Kidney glomerular epithelial cell (primary cell): ENCODE data around the gene DDB1.

Experiments used
- DNase-seq: peaks from one replicate; lab custom pipeline; 2025; lab: John Stamatoyannopoulos, UW

DDB1 gene

GRCh38 chr11:61294717-61295595 is 37.9 kb downstream of the DDB1 start, which contains the start of gene VWCE:
VWCE (minus strand) TSS chr11:61295316; CDS start chr11:61295037, 279 bp downstream.
- DNase-seq: no peak

GRCh38 chr11:61293867-61294716 is 38.8 kb downstream of the DDB1 start:
- DNase-seq: no peak

GRCh38 chr11:61292356-61292755 is 40.5 kb downstream of the DDB1 start:
- no peak for DNase-seq

- no peak for DNase-seq
These were observed 41.8 kb downstream of the DDB1 start for GRCh38 chr11:61290905-61291690.

- no peak for DNase-seq
These were observed 45.4 kb downstream of the DDB1 start for GRCh38 chr11:61287338-61287977.

- no peak for DNase-seq
These were observed 49.3 kb downstream of the DDB1 start for GRCh38 chr11:61283613-61284012.

- no peak for DNase-seq
These were observed 51.2 kb downstream of the DDB1 start for GRCh38 chr11:61281581-61282250.

GRCh38 chr11:61280883-61281580 is 51.9 kb downstream of the DDB1 start:
- no peak for DNase-seq

GRCh38 chr11:61279934-61280659 is 52.8 kb downstream of the DDB1 start:
- no peak for DNase-seq

GRCh38 chr11:61278001-61278470 is 54.9 kb downstream of the DDB1 start:
- DNase-seq: no peak

GRCh38 chr11:61277186-61278000 is 55.5 kb downstream of the DDB1 start:
- DNase-seq: no peak

GRCh38 chr11:61275191-61275590 is 57.7 kb downstream of the DDB1 start:
- no peak for DNase-seq

- no peak for DNase-seq
These were observed 58.8 kb downstream of the DDB1 start for GRCh38 chr11:61274084-61274483.

GRCh38 chr11:61273178-61274078 is 59.5 kb downstream of the DDB1 start:
- no peak for DNase-seq

GRCh38 chr11:61272731-61273130 is 60.2 kb downstream of the DDB1 start:
- DNase-seq: no peak

GRCh38 chr11:61270354-61271076 is 62.4 kb downstream of the DDB1 start:
- DNase-seq: peak; percentile 3
